ENCODE measurements around the gene XRCC4.

DNA sequence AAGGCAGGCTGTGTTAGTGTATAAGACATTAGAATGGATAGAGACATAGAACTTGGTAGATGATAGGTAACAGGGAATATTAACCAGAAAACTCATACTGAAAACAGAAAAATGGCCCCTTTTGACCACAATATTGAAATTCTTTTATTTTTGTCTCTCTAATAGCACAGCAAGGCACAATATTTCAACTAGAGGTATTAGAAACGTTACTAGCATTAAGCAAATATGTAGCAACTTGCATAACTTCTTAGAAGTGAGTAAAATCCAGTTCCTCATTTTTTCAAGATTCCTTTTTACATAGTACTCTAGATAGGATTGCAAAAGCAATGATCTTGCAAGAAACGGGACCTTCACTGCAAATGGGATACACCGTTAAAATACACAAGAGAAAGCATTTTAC lies 291.5 kb downstream of the XRCC4 start:
- TF ChIP-seq EP300 (conservative IDR thresholded peaks at IDR 0.05; ENCODE audit: poor library complexity, severe bottlenecking) (no peak), TAF1 (IDR thresholded peaks at IDR 0.05; ENCODE audit: low read depth) (no peak)
- TF ChIP-seq, protein P1, sequence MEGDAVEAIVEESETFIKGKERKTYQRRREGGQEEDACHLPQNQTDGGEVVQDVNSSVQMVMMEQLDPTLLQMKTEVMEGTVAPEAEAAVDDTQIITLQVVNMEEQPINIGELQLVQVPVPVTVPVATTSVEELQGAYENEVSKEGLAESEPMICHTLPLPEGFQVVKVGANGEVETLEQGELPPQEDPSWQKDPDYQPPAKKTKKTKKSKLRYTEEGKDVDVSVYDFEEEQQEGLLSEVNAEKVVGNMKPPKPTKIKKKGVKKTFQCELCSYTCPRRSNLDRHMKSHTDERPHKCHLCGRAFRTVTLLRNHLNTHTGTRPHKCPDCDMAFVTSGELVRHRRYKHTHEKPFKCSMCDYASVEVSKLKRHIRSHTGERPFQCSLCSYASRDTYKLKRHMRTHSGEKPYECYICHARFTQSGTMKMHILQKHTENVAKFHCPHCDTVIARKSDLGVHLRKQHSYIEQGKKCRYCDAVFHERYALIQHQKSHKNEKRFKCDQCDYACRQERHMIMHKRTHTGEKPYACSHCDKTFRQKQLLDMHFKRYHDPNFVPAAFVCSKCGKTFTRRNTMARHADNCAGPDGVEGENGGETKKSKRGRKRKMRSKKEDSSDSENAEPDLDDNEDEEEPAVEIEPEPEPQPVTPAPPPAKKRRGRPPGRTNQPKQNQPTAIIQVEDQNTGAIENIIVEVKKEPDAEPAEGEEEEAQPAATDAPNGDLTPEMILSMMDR (IDR thresholded peaks at IDR 0.05; ENCODE audit: poor library complexity, severe bottlenecking), result no peak
- TF ChIP-seq, protein P2, sequence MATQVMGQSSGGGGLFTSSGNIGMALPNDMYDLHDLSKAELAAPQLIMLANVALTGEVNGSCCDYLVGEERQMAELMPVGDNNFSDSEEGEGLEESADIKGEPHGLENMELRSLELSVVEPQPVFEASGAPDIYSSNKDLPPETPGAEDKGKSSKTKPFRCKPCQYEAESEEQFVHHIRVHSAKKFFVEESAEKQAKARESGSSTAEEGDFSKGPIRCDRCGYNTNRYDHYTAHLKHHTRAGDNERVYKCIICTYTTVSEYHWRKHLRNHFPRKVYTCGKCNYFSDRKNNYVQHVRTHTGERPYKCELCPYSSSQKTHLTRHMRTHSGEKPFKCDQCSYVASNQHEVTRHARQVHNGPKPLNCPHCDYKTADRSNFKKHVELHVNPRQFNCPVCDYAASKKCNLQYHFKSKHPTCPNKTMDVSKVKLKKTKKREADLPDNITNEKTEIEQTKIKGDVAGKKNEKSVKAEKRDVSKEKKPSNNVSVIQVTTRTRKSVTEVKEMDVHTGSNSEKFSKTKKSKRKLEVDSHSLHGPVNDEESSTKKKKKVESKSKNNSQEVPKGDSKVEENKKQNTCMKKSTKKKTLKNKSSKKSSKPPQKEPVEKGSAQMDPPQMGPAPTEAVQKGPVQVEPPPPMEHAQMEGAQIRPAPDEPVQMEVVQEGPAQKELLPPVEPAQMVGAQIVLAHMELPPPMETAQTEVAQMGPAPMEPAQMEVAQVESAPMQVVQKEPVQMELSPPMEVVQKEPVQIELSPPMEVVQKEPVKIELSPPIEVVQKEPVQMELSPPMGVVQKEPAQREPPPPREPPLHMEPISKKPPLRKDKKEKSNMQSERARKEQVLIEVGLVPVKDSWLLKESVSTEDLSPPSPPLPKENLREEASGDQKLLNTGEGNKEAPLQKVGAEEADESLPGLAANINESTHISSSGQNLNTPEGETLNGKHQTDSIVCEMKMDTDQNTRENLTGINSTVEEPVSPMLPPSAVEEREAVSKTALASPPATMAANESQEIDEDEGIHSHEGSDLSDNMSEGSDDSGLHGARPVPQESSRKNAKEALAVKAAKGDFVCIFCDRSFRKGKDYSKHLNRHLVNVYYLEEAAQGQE (IDR thresholded peaks at IDR 0.05; ENCODE audit: borderline replicate concordance), result no peak
